WERI-Rb-1 (cell line): ENCODE results near the gene BRD1.
"Not testable (repeated sequence)": the region's sequence is repeated elsewhere in the genome, so short reads cannot be mapped to it uniquely, and the experiment has no call there.

Source experiments
- DNase-seq: peaks from one replicate; pipeline ENCODE4 v3.0.0-alpha.2; 2020
- H3K27ac ChIP-seq: fragments of 250-450 bp; sonication (Bioruptor Pico); 2 replicates; pipeline ENCODE4 v1.5.1; 2020; ENCODE audit warnings: mild to moderate bottlenecking, moderate library complexity
- H3K27me3 ChIP-seq: fragments of 250-450 bp; sonication (Bioruptor Pico); 2 replicates; pipeline ENCODE4 v1.5.1; 2021; ENCODE audit warnings: mild to moderate bottlenecking, low read depth, moderate library complexity; ENCODE audit not compliant: insufficient read depth, severe bottlenecking
- H3K36me3 ChIP-seq: fragments of 250-450 bp; sonication (Bioruptor Pico); 2 replicates; pipeline ENCODE4 v1.5.1; 2020; ENCODE audit warnings: mild to moderate bottlenecking, moderate library complexity
- H3K4me3 ChIP-seq: 2 replicates; pipeline ENCODE4 v1.5.1; 2011; ENCODE audit warnings: low read depth, mild to moderate bottlenecking, control low read depth, low read length
- H3K9me3 ChIP-seq: fragments of 250-450 bp; sonication (Bioruptor Pico); 2 replicates; pipeline ENCODE4 v1.5.1; 2021; ENCODE audit warnings: mild to moderate bottlenecking, moderate library complexity; ENCODE audit not compliant: severe bottlenecking
- CTCF ChIP-seq: IDR thresholded peaks from 2 replicates; pipeline ENCODE4 v1.5.1; 2011; ENCODE audit warnings: low read depth, mild to moderate bottlenecking, control low read depth, inconsistent platforms, low read length

The BRD1 gene

GRCh38 chr22:49856343-49856742 lies 28.7 kb upstream of the BRD1 start:
- Histone ChIP-seq H3K27ac (no peak overlapping the region), H3K4me3 (no peak overlapping the region), H3K9me3 (no peaks in the 10 kb centered on the region), H3K36me3 (peaks cover 31% of the 10 kb centered on the region), H3K27me3 (no peaks in the 10 kb centered on the region)
- DNase-seq: no peak
- no peak for TF ChIP-seq CTCF

GRCh38 chr22:49855251-49855911 lies 27.7 kb upstream of the BRD1 start:
- Histone ChIP-seq H3K9me3 (no peaks in the 10 kb centered on the region), H3K36me3 (peaks cover 31% of the 10 kb centered on the region), H3K27me3 (no peaks in the 10 kb centered on the region), H3K27ac (no peak overlapping the region; the same call in 1 of the 2 replicates), H3K4me3 (peak overlapping the region; percentile 97)
- no peak for TF ChIP-seq CTCF
- no peak for DNase-seq

GRCh38 chr22:49853981-49854831 lies 26.5 kb upstream of the BRD1 start:
- Histone ChIP-seq H3K4me3 (peak overlapping the region; percentile 97), H3K27me3 (no peaks in the 10 kb centered on the region), H3K27ac (peak overlapping the region; percentile 74), H3K36me3 (peaks cover 31% of the 10 kb centered on the region), H3K9me3 (no peaks in the 10 kb centered on the region)
- peak; percentile 23 for DNase-seq
- no peak for TF ChIP-seq CTCF

- Histone ChIP-seq H3K4me3 (peak within 1 kb of the TSS; percentile 97), H3K36me3 (peaks cover 26% of the 10 kb centered on the region), H3K27me3 (no peaks in the 10 kb centered on the region), H3K27ac (peak within 1 kb of the TSS; percentile 98), H3K9me3 (no peaks in the 10 kb centered on the region)
- peak; percentile 96 for DNase-seq
- no peak for TF ChIP-seq CTCF
Measured at GRCh38 chr22:49852898-49853894, 25.5 kb upstream of the BRD1 start, which contains the start of gene ZBED4. ZBED4 (plus strand) TSS chr22:49853844; CDS start chr22:49883663, 29,819 bp downstream.

- peak overlapping the region; percentile 98 for H3K27ac ChIP-seq
- peaks cover 23% of the 10 kb centered on the region for H3K36me3 ChIP-seq
- H3K4me3 ChIP-seq: peak overlapping the region; percentile 81
- DNase-seq, H3K9me3 ChIP-seq, H3K27me3 ChIP-seq: not testable (repeated sequence)
Measured at GRCh38 chr22:49852568-49852897, 24.9 kb upstream of the BRD1 start.
